Cortex of kidney (tissue), 1 donor: Measurements from ENCODE around the gene NEURL1.
"Not testable (repeated sequence)": the region's sequence is repeated elsewhere in the genome, so short reads cannot be mapped to it uniquely, and the experiment has no call there.

ENCODE experiments used
- DNase-seq: peaks from one replicate; lab custom pipeline; 2025; lab: John Stamatoyannopoulos, UW

Gene NEURL1

GRCh38 chr10:103493916-103494877 lies 692 bp downstream of the NEURL1 start:
- DNase-seq, result no peak

GRCh38 chr10:103495321-103495720 lies 1.8 kb downstream of the NEURL1 start:
- DNase-seq, result no peak

- no peak for DNase-seq
Observed at GRCh38 chr10:103497161-103497915, 3.8 kb downstream of the NEURL1 start.

- DNase-seq, result no peak
Observed at GRCh38 chr10:103498936-103499638, 5.6 kb downstream of the NEURL1 start.

DNA sequence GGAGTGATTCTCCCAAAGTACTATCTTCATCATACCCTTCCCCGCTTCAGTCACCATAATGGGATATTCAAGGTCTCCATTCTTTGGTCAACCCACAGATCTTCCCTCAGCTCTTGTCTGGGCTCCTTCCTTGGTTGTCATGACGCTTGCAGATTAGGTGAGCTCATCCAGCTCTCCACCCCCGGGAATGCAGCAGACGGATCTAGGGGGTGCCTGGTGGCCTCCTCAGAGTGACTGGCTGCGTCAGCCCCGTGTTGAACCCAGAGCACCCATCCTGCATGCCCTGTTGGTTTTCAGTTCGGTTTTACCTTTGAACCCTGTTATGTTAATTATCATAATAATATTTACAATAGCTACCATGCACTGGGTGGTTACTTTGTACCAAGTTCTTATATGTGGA lies 6.4 kb downstream of the NEURL1 start:
- DNase-seq, result no peak

- no peak for DNase-seq
Observed at GRCh38 chr10:103500481-103500880, 7.0 kb downstream of the NEURL1 start.

DNA sequence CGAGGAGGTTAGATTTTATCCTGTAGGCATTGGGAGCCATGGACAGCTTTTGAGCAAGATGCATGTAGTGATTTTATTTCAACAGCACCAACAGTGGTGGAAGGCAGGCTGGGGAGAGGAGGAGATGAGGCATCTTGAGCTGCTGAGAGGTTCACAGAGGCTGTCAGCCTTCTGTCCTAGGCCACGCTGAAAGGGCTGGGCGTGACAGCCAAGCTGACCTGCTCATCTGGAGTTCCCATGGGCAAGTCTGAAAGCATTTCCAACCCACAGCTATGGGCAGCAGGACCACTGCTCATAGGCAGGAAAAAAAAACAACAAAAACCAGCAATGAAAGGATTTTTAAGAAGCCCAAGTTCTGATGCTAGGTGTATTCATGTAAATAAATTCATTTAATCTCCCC lies 7.7 kb downstream of the NEURL1 start:
- DNase-seq, result no peak

- no peak for DNase-seq
Observed at GRCh38 chr10:103502849-103503660, 9.6 kb downstream of the NEURL1 start.

DNA sequence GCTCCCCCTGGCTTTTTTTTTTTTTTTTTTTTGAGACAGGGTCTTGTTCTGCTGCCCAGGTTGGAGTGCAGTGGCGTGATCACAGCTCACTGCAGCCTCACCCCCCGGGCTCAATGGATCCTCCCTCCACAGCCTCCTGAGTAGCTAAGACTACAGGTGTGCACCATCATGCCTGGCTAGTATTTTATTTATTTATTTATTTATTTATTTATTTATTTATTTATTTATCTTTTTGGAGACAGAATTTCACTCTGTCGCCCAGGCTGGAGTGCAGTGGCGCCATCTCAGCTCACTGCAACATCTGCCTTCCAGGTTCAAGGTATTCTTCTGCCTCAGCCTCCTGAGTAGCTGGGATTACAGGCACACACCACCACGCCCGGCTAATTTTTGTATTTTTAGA lies 10.3 kb downstream of the NEURL1 start:
- not testable (repeated sequence) for DNase-seq

GRCh38 chr10:103504181-103504783 lies 10.8 kb downstream of the NEURL1 start:
- DNase-seq, result no peak

DNA sequence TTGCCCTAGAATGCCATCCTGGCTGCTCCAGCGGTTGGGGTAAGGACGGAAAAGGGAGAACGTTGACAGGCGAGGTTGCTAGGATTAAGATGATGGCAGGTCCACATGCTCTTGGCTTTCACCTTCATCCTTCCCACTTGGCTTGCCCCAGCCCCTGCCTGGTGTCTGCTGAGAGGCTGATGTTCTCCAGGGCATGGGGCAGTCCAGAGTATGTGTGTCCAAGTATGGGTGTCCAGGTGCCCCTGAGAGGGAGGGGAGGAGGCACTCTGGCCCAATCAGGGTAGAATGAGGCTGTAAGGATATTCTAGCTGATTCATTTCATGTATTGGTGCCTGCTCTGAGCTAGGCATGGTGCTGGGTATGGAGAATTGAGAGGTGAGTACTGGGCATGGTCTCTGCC lies 12.6 kb downstream of the NEURL1 start:
- DNase-seq, result no peak

GRCh38 chr10:103507235-103508191 lies 14.0 kb downstream of the NEURL1 start:
- no peak for DNase-seq

GRCh38 chr10:103510046-103510685 lies 16.7 kb downstream of the NEURL1 start:
- DNase-seq, result no peak

GRCh38 chr10:103510791-103511752 lies 17.6 kb downstream of the NEURL1 start:
- no peak for DNase-seq

GRCh38 chr10:103512166-103512565 lies 18.7 kb downstream of the NEURL1 start:
- DNase-seq, result no peak

- no peak for DNase-seq
Observed at GRCh38 chr10:103512591-103513379, 19.3 kb downstream of the NEURL1 start.

- DNase-seq, result no peak
Observed at GRCh38 chr10:103513380-103514060, 20.0 kb downstream of the NEURL1 start.
